Stimulated activated CD8-positive, alpha-beta memory T cell treated with anti-CD3 and anti-CD28 coated beads, Interleukin-15, amount 100 ng/mL, for 1 hour (primary cell): ENCODE measurements around the gene RNU5D-1.

Experiments
- DNase-seq: peaks from one replicate; pipeline ENCODE4 v3.0.0-alpha.2; 2020; ENCODE audit warnings: low read depth

Gene RNU5D-1

GRCh38 chr1:44733365-44733764, 2.4 kb upstream of the RNU5D-1 start:
- no peak for DNase-seq

GRCh38 chr1:44724955-44725698, 5.8 kb downstream of the RNU5D-1 start:
- no peak for DNase-seq

GRCh38 chr1:44724296-44724954, 6.5 kb downstream of the RNU5D-1 start:
- no peak for DNase-seq

- DNase-seq, result no peak
Measured at GRCh38 chr1:44723496-44724295, 7.3 kb downstream of the RNU5D-1 start.

- no peak for DNase-seq
Measured at GRCh38 chr1:44723064-44723463, 7.9 kb downstream of the RNU5D-1 start.

- peak; percentile 34 for DNase-seq
Measured at GRCh38 chr1:44721485-44722361, 9.2 kb downstream of the RNU5D-1 start.

GRCh38 chr1:44720281-44720680, 10.7 kb downstream of the RNU5D-1 start:
- DNase-seq, result no peak

- no peak for DNase-seq
Measured at GRCh38 chr1:44719318-44719717, 11.7 kb downstream of the RNU5D-1 start.

GRCh38 chr1:44718091-44718490, 12.9 kb downstream of the RNU5D-1 start:
- DNase-seq, result no peak

- no peak for DNase-seq
Measured at GRCh38 chr1:44717653-44718052, 13.3 kb downstream of the RNU5D-1 start.

GRCh38 chr1:44717156-44717555, 13.8 kb downstream of the RNU5D-1 start:
- no peak for DNase-seq

GRCh38 chr1:44714944-44715571, 15.9 kb downstream of the RNU5D-1 start:
- peak; percentile 38 for DNase-seq

GRCh38 chr1:44714532-44714931, 16.4 kb downstream of the RNU5D-1 start:
- DNase-seq, result no peak

- no peak for DNase-seq
Measured at GRCh38 chr1:44713321-44713781, 17.6 kb downstream of the RNU5D-1 start.

GRCh38 chr1:44707959-44708831, 22.8 kb downstream of the RNU5D-1 start:
- no peak for DNase-seq

GRCh38 chr1:44707112-44707881, 23.7 kb downstream of the RNU5D-1 start:
- no peak for DNase-seq

GRCh38 chr1:44705938-44706337, 25.0 kb downstream of the RNU5D-1 start:
- DNase-seq, result no peak

- DNase-seq, result no peak
Measured at GRCh38 chr1:44705470-44705869, 25.5 kb downstream of the RNU5D-1 start.

GRCh38 chr1:44701141-44701573, 29.8 kb downstream of the RNU5D-1 start:
- no peak for DNase-seq
